GM15510 (cell line): Measurements from ENCODE around the gene ENPP1.

Experiments used
- POLR2A ChIP-seq: IDR thresholded peaks from 3 replicates; pipeline ENCODE4 v1.6.1; 2011; ENCODE audit warnings: borderline replicate concordance; ENCODE audit not compliant: insufficient read length; ENCODE audit errors: extremely low read depth

The ENPP1 gene

DNA sequence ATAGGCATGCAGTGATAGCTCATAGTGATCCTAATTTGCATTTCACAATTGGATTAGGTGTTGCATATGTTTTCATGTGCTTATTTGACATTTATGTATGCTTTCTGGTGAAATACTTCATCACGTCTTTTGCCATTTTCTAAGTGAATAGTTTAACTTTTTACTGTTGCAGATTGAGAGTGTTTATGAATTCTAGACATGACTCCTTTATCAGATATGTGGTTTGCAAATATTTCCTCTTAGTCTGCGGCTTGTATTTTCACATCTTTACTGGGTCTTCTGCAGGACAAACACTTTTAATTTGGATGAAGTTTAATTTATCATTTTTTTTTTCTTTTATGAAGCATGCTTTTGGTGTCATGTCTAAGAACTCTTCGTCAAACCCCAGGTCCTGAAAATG is 104.1 kb downstream of the ENPP1 start:
- TF ChIP-seq POLR2A: no peak

DNA sequence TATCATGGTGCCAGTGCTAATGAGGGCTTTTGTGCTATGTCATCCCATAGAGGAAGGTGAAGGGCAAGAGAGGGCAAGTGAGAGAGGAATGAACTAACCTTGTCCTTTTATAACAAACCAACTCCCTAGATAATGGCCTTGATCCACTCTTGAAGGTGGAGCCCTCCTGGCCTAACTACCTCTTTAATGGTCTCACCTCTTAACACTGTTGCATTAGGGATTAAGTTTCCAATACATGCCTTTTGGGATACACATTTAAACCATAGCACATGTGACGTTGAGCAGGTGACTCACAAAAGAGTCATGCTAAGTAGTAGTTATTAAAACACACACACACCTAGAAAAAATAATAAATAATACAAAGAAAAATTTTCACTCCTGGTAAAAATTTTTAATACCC is 106.4 kb downstream of the ENPP1 start:
- TF ChIP-seq POLR2A: no peak

GRCh38 chr6:131914967-131915751 is 107.3 kb downstream of the ENPP1 start:
- no peak for TF ChIP-seq POLR2A

- TF ChIP-seq POLR2A: no peak
Measured at GRCh38 chr6:131916847-131917246, 109.0 kb downstream of the ENPP1 start.

DNA sequence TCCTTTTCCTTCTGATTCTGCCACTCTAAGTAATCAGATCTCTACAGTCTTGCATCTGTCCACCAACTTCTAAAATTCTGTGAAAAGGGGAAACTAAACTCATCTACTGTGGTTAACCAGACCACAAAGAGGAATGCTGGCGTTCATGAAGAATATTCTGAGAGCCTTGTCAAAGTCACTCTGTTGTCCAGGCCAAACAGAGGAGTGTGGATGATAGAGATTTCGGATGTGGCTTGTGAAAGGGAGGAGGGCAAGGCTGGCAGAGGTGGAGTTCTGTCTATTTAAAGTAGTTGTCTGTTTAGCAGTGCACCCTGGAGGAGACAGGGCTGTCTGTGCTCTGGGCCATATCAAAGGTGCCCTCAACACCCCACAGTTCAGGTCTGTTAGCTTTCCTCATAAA is 109.5 kb downstream of the ENPP1 start:
- no peak for TF ChIP-seq POLR2A

DNA sequence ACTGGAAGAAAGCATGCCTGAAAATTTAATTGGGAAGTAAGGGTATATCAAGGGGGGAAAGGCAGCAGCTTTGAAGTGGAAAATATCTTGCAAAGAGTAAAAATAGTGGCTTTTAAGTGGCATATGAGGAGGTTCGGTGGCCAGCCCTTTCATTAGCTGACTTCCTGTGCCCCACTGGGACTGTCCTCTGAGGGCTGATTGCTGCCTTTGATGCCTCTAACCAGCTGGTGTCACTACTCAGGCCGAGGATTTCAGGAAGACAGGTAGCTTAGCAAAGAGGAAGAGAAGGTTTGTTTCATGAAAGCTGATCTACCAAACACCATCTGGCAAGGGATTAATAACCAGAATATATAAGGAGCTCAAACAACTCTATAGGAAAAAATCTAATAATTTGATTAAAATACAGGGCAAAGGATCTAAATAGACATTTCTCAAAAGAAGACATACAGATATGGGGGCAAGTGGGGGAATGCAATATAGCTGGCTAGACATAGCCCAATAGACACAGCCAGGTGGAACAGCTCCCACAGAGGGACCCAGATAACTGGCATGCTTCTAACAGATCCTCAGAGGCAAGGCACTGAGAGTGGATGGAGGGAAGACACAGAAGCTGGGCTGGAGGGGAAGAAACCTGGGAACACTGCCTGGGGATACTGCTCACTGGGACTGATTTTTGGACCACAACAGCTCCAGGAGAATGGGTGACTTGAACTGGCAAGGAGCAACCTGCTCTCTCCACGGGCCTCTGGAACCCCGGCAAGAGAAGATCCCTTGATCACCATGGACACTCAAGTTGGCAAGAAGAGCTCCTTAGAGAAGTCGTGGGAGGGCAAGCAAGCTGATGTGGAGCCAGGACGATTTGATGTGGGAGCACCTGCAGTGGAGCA is 110.2 kb downstream of the ENPP1 start:
- TF ChIP-seq POLR2A: no peak

DNA sequence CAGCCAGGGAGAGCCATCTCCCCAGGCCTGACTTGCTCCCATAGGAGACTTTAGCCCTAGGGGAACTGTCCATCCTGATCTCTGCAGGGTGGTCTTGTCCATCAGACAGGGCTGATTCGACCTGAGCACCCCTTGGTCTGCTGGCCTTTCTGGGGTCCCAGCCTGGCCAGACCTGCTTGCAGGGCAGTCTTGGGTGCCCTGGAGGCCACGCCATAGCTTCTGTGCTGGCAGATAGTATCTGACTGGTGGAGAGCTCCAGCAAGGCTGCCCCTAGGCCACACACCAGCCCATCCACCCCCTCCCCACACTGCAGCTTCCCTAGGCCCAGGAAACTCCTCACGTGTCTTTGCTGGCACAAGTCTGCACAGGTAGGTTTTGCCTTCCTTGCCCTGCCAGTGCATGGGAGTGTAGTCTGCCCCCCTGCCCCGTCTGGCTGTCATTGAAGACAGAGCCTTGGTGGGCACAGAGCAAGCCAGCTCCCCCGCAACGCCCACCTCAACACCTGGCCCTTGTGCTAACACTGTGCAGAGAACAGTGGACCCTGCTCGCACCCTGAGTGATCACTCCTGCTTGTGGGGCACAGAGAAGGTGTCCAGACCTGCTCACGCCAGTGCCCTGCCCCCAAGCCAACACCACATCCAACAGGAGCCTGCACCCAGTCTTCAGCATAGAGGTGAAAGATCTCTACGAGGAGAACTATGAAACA is 111.0 kb downstream of the ENPP1 start:
- TF ChIP-seq POLR2A: no peak

DNA sequence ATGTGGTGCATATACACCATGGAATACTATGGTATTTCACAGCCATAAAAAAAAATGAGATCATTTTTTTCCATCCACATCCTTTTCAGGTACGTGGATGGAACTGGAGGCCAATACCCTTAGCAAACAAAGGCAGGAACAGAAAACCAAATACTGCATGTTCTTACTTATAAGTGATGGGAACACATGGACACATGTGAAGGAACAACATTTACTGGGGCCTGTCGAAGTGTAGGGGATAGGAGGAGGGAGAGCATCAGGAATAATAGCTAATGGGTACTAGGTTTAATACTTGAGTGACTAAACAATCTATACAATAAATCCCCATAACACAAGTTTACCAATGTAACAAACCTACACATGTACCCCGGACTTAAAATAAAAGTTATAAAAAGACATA is 112.8 kb downstream of the ENPP1 start:
- no peak for TF ChIP-seq POLR2A

GRCh38 chr6:131923356-131923755 is 115.5 kb downstream of the ENPP1 start:
- no peak for TF ChIP-seq POLR2A

- no peak for TF ChIP-seq POLR2A
Measured at GRCh38 chr6:131924881-131925474, 117.2 kb downstream of the ENPP1 start.

DNA sequence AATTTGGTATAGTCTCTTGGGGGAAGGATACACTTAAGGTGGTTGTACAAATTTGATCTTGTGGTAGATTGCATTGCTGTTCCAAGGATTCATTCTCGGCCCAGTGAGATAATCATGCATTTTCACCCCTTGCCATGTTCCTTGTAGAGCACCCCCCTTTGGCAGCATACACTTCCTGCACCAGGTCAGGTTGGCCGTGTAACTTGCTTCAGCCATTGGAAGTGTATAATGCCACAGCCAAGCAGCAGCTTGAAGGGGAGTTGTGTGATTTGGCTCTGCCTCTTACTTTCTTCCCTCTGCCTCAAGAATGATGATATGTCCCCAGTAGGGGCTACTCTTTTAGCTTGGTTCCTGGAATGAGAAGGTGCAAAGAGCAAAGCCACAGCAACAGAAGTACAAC is 121.4 kb downstream of the ENPP1 start:
- TF ChIP-seq POLR2A: no peak

GRCh38 chr6:131929976-131930375 is 122.2 kb downstream of the ENPP1 start:
- no peak for TF ChIP-seq POLR2A

DNA sequence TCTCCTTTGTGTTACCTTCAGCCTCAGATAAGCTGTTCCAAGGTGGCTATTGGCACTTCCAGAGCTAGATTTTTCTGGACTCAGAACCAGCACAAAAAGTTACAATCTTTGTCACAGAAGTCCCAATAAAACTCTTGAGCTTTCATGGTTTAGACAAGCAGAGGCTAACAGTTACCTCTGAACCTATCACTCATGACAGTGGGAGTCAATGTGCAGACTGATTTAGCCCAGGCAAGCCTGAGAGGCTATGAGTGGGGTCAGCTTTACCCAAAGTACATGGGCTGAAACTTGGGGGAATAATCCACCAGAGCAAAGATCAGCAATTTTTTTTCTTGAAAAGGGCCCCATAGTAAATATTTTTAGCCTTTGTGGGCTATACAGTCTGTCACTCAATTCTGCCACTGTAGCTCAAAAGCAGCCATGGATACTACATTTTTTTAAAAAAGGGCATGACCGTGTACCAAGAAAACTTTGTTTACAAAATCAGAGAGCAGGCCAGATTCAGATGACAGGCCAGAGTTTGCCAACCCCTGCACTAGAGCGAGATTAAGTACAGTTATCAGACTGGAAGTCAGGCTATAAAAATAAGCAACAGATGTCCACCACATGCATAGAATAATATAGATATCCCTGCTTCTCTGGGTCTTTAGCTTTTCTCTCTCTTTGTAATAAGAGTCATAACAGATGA is 123.4 kb downstream of the ENPP1 start:
- no peak for TF ChIP-seq POLR2A

DNA sequence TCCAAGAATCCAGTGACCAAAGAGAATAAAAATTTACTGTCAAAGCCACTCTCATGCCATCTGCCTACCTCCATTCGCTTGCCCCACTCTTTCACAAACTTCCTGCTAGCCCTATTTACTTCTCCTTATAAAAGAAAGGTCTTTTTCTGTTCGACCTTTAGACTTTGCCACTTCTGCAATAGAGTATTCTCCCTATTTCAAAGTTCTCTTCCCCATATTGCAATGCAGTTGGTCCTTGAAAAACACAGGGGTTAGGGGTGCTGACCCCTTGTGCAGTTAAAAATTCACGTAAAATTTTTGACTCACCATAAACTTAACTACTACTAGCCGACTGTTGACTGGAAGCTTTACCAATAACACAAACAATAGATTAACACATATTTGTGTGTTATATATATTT is 128.3 kb downstream of the ENPP1 start:
- no peak for TF ChIP-seq POLR2A
